GM06990 (cell line): ENCODE measurements around the gene CTNNA2.

Experiments
- DNase-seq: peaks from one replicate; pipeline ENCODE4 v3.0.0-alpha.2; 2011; ENCODE audit not compliant: insufficient read length; ENCODE audit errors: extremely low read depth
- H3K27me3 ChIP-seq: replicated peaks from 2 replicates; pipeline ENCODE4 v1.6.0; 2011; ENCODE audit warnings: low read length; ENCODE audit not compliant: control insufficient read depth, insufficient read depth
- H3K36me3 ChIP-seq: 2 replicates; pipeline ENCODE4 v1.5.1; 2011; ENCODE audit warnings: low read length; ENCODE audit not compliant: control insufficient read depth, insufficient read depth
- H3K4me3 ChIP-seq: replicated peaks from 2 replicates; pipeline ENCODE4 v1.5.1; 2011; ENCODE audit warnings: low read depth, mild to moderate bottlenecking, control low read depth, low read length
- CTCF ChIP-seq: IDR thresholded peaks from 2 replicates; pipeline ENCODE4 v1.5.1; 2011; ENCODE audit warnings: low read length, control low read depth, mild to moderate bottlenecking, inconsistent platforms; ENCODE audit not compliant: insufficient read depth, poor library complexity, severe bottlenecking

CTNNA2 gene

GRCh38 chr2:80579756-80580155 is 1066.9 kb downstream of the CTNNA2 start:
- no peaks in the 10 kb centered on the region for H3K36me3 ChIP-seq
- TF ChIP-seq CTCF: no peak
- no peak overlapping the region for H3K4me3 ChIP-seq
- no peak for DNase-seq
- no peaks in the 10 kb centered on the region for H3K27me3 ChIP-seq

- DNase-seq: no peak
- TF ChIP-seq CTCF: no peak
- H3K4me3 ChIP-seq: no peak overlapping the region
- no peaks in the 10 kb centered on the region for H3K27me3 ChIP-seq
- no peaks in the 10 kb centered on the region for H3K36me3 ChIP-seq
These were observed 1078.4 kb downstream of the CTNNA2 start for GRCh38 chr2:80591233-80591632.

GRCh38 chr2:80592106-80592505 is 1079.3 kb downstream of the CTNNA2 start:
- no peaks in the 10 kb centered on the region for H3K36me3 ChIP-seq
- no peak for DNase-seq
- H3K4me3 ChIP-seq: no peak overlapping the region
- TF ChIP-seq CTCF: no peak
- H3K27me3 ChIP-seq: no peaks in the 10 kb centered on the region

GRCh38 chr2:80610108-80610507 is 1097.3 kb downstream of the CTNNA2 start:
- DNase-seq: no peak
- no peaks in the 10 kb centered on the region for H3K36me3 ChIP-seq
- no peaks in the 10 kb centered on the region for H3K27me3 ChIP-seq
- no peak for TF ChIP-seq CTCF
- H3K4me3 ChIP-seq: no peak overlapping the region

- no peaks in the 10 kb centered on the region for H3K27me3 ChIP-seq
These were observed 1108.8 kb downstream of the CTNNA2 start for GRCh38 chr2:80621656-80622055.

More at GRCh38 chr2:80621656-80622055, 1108.8 kb downstream of the CTNNA2 start:
- Histone ChIP-seq H3K4me3 (no peak overlapping the region), H3K36me3 (no peaks in the 10 kb centered on the region)
- DNase-seq: no peak
- TF ChIP-seq CTCF: no peak
